Choroid plexus epithelial cell (primary cell): ENCODE results near the gene G0S2.
"Not testable (repeated sequence)": the region's sequence is repeated elsewhere in the genome, so short reads cannot be mapped to it uniquely, and the experiment has no call there.

Experiments
- DNase-seq: peaks from one replicate; pipeline ENCODE4 v3.0.0-alpha.2; 2010; ENCODE audit warnings: low read depth
- H3K4me3 ChIP-seq: 2 replicates; pipeline ENCODE4 v1.5.1; 2011; ENCODE audit warnings: low read depth, mild to moderate bottlenecking, control low read depth, low read length, moderate library complexity
- TF ChIP-seq, protein P1 (sequence below): conservative IDR thresholded peaks from 2 replicates; pipeline ENCODE4 v1.5.1; 2011; ENCODE audit warnings: low read depth, mild to moderate bottlenecking, control low read depth, inconsistent platforms, low read length, moderate library complexity

The G0S2 gene

DNA sequence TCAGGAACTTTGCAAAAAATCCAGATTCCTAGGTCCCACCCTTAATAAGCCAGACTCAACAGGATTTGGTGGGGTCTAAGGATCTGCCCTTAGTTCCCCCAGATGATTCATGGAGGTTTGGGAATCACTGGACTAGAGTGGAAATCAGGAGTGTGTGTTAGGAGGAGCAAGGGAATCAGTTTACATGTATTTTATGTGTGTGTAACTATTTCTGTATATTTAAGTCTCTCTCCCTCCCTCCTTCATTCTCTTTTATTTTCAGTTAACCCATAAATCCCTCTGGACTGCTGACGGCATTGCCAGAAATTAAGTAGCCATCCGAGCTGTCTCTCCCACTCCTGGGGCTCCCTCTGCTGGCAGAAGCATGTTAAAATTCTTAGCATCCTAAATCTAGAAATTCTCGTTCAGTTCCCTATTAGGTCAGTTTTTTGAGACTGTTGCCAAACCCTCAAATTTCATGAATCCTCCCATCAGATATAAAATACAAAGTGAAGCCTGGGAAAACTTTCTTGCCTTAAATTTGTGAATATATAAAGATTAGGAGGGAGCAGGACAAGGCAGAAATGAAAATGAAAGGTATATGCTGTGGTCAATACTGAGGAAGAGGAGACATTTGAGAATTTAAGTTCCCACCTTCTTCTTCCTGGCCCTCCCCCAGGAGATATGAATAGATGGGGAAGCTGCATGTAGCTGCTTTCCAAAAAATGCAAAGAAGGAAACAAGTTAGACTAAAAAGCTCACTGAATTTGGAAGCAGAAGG, 17.7 kb downstream of the G0S2 start:
- TF ChIP-seq, protein P1, sequence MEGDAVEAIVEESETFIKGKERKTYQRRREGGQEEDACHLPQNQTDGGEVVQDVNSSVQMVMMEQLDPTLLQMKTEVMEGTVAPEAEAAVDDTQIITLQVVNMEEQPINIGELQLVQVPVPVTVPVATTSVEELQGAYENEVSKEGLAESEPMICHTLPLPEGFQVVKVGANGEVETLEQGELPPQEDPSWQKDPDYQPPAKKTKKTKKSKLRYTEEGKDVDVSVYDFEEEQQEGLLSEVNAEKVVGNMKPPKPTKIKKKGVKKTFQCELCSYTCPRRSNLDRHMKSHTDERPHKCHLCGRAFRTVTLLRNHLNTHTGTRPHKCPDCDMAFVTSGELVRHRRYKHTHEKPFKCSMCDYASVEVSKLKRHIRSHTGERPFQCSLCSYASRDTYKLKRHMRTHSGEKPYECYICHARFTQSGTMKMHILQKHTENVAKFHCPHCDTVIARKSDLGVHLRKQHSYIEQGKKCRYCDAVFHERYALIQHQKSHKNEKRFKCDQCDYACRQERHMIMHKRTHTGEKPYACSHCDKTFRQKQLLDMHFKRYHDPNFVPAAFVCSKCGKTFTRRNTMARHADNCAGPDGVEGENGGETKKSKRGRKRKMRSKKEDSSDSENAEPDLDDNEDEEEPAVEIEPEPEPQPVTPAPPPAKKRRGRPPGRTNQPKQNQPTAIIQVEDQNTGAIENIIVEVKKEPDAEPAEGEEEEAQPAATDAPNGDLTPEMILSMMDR = peak; percentile 91
- DNase-seq = peak; percentile 91
- no peak overlapping the region for H3K4me3 ChIP-seq

DNA sequence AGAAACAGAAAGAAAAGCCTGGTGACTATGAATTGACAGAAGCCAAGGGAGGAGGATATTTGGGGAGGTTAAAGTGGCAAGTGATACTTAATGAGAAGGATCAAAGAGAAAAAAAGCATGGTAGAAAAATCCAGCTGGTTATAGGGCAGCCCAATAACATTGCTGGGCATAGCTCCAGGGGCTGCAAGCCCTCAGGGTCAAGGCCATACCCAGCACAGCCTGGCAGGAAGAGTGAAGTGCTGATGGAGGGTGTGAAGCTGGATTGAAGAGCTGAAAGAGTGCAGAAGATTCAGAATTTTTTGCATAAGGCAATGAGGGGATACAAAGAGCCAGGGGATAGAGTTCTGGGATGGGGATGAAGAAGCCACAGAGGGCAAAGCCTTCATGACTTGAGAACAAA, 21.5 kb downstream of the G0S2 start:
- H3K4me3 ChIP-seq = no peak overlapping the region
- no peak for DNase-seq
- TF ChIP-seq, protein P1 = no peak

DNA sequence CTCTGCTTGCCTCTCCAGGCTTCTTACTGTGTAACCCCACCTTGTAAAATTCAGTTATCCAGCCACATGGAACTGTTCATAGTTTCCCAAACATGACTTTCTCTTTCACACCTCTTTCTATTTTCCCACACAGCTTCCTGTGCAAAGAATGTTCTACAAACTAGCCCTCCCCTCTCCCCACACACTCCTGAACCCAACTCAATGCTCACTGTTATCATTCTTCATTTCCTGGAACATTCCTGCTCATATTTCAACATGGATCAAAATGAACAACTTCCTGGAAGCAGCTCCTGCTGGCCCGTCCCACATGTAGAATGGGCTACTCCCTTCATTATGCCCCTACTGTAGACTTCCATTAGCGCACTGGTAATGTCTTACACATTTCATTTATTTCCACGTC, 21.9 kb downstream of the G0S2 start:
- TF ChIP-seq, protein P1 = no peak
- peak; percentile 62 for DNase-seq
- H3K4me3 ChIP-seq = no peak overlapping the region

DNA sequence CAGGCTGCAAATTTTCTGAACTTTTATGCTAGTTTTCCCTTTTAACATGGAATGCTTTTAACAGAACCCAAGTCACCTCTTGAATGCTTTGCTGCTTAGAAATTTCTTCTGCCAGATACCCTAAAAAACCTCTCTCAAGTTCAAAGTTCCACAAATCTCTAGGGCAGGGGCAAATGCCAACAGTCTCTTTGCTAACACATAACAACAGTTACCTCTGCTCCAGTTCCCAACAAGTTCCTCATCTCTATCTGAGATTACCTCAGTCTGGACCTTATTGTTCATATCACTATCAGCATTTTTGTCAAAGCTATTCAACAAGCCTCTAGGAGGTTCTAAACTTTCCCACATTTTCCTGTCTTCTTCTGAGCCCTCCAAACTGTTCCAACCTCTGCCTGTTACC, 25.5 kb downstream of the G0S2 start:
- not testable (repeated sequence) for H3K4me3 ChIP-seq, DNase-seq

DNA sequence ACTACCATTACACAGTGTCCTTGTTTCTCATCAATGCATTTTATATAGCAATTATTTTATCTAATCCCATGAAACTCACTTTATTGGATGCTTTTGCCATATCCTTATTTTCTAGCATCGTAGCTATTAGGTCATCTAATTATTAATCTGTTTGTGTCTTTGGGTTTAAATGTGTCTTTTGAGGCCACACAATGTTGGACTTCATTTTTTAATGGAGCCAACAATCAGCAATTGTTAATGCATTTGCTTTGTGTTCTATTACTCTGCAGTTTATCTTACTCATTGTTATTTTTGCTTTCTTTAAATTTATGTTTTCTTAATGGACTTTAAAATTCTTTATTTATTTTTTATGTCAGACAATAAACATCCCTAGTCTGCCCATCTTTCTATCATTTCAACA, 27.6 kb downstream of the G0S2 start:
- H3K4me3 ChIP-seq = no peak overlapping the region
- TF ChIP-seq, protein P1 = no peak
- DNase-seq = no peak

DNA sequence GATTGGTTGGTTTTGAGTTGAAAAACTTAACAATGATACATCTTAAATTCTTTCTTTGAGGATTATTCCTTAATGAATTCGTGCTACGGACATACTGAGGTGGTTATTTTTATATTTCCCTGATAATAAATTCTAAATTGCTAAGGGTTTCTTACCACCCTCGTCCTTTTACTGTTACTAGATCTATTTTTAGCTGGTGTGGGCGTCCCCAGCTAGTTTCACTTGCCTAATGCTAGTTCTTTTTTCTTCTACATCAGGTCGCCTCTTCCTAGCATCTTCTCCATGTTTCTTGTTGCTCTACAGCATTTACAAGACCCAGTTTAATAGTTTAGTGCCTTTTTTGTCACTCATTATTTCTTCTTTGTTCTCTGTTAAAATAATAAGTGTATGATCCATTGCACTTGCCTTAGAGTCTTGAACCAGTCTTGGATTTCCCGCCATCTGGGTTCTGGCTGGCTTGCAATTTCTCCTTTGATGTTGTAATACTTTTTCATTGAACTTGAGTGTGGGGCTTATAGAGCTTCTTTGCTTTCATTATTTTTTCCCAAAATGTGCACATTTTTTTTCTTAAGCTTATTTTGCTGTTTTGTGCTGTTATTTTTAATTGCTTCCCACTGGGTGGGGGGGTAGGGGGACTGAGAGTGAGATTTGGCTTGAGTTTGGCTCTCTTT, 28.8 kb downstream of the G0S2 start:
- DNase-seq = no peak
- TF ChIP-seq, protein P1 = no peak
- H3K4me3 ChIP-seq = no peak overlapping the region

DNA sequence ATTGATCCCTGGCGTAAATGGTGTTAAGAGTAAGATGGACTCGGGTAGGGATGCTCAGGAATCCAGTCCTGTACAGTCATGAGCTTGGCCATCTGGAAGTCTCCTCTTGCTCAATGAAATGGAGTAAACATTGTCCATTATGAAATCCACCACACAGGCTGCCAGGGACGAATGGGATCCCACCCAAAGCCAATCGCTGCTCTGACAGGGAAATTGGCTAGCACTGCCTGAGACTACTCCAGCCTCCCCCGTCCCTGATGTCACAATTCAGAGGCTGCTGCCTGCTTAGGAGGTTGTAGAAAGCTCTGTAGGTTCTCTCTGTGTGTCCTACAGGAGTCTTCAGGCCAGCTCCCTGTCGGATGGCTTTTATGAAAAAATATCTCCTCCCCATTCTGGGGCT, 29.4 kb downstream of the G0S2 start, which contains the start of gene HSD11B1:
Gene HSD11B1 (plus strand): TSS at position 263 of the 400 bp plus-strand sequence. CDS start 97 bp downstream, at position 360.
- TF ChIP-seq, protein P1 = no peak
- H3K4me3 ChIP-seq = no peak within 1 kb of the TSS
- peak; percentile 94 for DNase-seq
